Mucosa of rectum (tissue), 2 donors: ENCODE results near the gene ZNF296.

Experiments used
- H3K27ac ChIP-seq, 2 donors: one replicate each; pipeline ENCODE4 v1.7.0; 2013; ENCODE audit warnings: inconsistent platforms in 2 of 2, low read depth in 2 of 2, low read length in 2 of 2
- H3K27me3 ChIP-seq, 2 donors: one replicate each; pipeline ENCODE4 v1.7.0; 2013; ENCODE audit warnings: low read length in 2 of 2; ENCODE audit not compliant: control insufficient read depth in 2 of 2, insufficient read depth in 2 of 2
- H3K36me3 ChIP-seq, 2 donors: one replicate each; pipeline ENCODE4 v1.7.0; 2013; ENCODE audit warnings: low read length in 2 of 2; ENCODE audit not compliant: control insufficient read depth in 2 of 2, insufficient read depth in 2 of 2
- H3K4me1 ChIP-seq, 2 donors: one replicate each; pipeline ENCODE4 v1.7.0; 2013; ENCODE audit warnings: low read length in 2 of 2, mild to moderate bottlenecking in 1 of 2; ENCODE audit not compliant: control insufficient read depth in 2 of 2, insufficient read depth in 2 of 2
- H3K4me3 ChIP-seq, 2 donors: one replicate each; pipeline ENCODE4 v1.7.0; 2013; ENCODE audit warnings: low read length in 2 of 2
- H3K9ac ChIP-seq, 2 donors: one replicate each; pipeline ENCODE4 v1.7.0; 2013; ENCODE audit warnings: low read length in 2 of 2, low read depth in 1 of 2, mild to moderate bottlenecking in 1 of 2
- H3K9me3 ChIP-seq, 2 donors: one replicate each; pipeline ENCODE4 v1.7.0; 2013; ENCODE audit warnings: low read length in 2 of 2; ENCODE audit not compliant: control insufficient read depth in 2 of 2
- donor health status: healthy.
- donor health status: Normal muscosa, but diverticular disease.

Gene ZNF296

DNA sequence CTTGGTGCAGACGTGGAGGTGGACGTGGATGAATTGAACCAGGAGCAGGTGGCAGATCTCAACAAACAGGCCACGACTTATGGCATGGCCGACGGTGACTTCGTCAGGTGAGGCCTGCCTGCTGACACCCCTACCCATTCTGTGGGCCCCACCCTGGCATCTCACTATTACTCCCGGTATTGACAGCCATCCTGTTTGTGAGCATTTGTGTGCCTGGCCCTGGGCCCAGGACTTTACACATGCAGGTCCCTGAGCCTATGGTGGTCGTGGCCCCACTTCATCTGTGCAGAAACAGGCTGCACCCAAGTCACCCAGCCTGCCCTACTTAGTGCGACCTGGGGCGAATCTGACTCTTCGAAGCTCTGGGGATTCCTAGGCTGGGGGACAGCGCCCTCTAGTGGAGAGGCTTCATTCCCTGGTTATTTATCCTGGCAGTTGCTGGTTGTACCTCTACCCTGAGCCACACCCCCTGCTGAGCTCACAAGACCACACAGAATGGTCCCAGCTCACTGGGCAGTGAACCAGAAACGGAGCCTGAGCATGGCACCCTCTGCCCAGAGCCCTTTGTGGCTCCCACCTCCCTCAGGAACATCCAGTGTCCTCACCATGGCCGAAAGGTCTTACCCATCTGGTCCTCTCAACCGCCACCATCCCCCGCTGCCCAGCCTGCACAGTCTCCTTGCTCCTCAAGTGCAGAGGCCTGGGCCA, 16.9 kb downstream of the ZNF296 start:
- Histone ChIP-seq H3K4me1 (no peaks in the 10 kb centered on the region), H3K27me3 (no peaks in the 10 kb centered on the region), H3K27ac (no peak overlapping the region), H3K9me3 (no peaks in the 10 kb centered on the region), H3K9ac (no peak overlapping the region), H3K4me3 (no peak overlapping the region), H3K36me3 (peaks cover 69 to 84% of the 10 kb centered on the region in 2 donors)

DNA sequence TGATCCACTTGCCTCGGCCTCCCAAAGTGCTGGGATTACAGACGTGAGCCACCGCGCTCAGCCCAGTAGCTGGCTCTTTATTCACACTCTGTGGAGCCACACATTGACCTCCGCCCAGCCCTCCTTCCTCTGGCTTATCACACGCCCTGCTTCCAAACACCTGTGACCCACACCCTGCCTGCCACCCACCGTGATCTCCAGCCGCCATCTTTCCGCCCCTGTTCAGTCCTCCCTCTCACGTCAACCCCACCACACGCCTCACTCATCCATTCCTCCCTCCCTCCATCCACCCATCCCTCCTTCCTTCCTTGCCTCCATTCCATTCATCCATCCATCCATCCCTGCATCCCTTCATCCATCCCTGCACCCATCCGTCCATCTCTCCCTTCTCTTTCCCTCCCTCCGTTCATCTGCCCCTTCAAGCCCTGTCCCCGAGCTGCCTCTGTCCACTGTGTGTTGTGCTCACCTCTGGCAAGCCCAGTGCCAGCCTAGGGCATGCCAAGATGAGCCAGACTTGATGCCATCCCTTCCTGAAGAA, 17.6 kb downstream of the ZNF296 start:
- H3K36me3 ChIP-seq = peaks cover 70 to 87% of the 10 kb centered on the region in 2 donors
- H3K4me3 ChIP-seq = no peak overlapping the region
- no peaks in the 10 kb centered on the region for H3K27me3 ChIP-seq
- H3K9me3 ChIP-seq = no peaks in the 10 kb centered on the region
- H3K27ac ChIP-seq = no peak overlapping the region
- H3K4me1 ChIP-seq = no peaks in the 10 kb centered on the region
- H3K9ac ChIP-seq = no peak overlapping the region

DNA sequence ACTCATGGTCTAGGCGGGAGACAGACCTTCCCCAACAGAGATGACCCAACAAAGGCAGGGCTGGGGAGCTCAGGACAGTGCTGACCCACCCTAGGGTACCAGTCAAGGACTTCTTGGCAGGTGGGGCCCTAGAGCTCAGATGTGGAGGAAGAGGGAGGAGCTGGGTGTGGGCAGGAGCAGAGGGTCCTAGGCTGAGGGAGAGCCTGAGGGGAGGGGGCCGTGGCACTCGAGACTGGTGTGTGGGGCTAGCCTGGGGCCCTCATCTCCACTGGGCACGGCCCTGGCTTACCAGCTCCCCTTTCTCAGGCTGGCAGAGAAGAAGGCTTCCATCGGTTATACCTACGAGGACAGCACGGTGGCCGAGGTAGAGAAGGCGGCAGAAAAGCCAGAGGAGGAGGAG, 18.8 kb downstream of the ZNF296 start:
- H3K4me1 ChIP-seq = peaks cover 4 to 5% of the 10 kb centered on the region in 2 donors
- peaks cover 70 to 86% of the 10 kb centered on the region in 2 donors for H3K36me3 ChIP-seq
- no peak overlapping the region for H3K9ac ChIP-seq
- no peaks in the 10 kb centered on the region for H3K27me3 ChIP-seq
- no peak overlapping the region for H3K27ac ChIP-seq
- no peak overlapping the region for H3K4me3 ChIP-seq
- no peaks in the 10 kb centered on the region for H3K9me3 ChIP-seq

DNA sequence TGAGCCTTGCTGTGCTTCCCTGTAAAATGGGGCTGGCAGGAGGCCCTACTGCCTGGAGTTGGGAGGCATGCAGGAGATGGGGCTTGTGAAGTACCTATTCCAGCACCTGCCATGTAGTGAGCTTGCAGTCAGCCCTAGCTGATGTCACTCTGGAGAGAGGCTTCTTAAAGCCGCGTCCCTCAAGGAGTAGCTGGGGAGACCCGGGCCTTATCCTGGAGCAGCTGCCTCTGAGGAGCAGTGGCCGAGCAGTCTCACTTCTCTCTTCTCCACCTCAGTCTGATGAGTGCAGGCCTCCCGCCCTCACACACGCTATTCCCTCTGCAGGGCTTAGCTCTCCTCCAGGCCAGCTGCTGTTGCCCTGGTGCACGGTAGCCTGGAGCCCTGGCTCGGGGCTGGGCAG, 19.4 kb downstream of the ZNF296 start:
- H3K9ac ChIP-seq = no peak overlapping the region
- H3K36me3 ChIP-seq = peaks cover 66 to 89% of the 10 kb centered on the region in 2 donors
- H3K27ac ChIP-seq = no peak overlapping the region
- peaks cover 8 to 10% of the 10 kb centered on the region in 2 donors for H3K4me1 ChIP-seq
- no peaks in the 10 kb centered on the region for H3K27me3 ChIP-seq
- H3K9me3 ChIP-seq = no peaks in the 10 kb centered on the region
- H3K4me3 ChIP-seq = no peak overlapping the region

DNA sequence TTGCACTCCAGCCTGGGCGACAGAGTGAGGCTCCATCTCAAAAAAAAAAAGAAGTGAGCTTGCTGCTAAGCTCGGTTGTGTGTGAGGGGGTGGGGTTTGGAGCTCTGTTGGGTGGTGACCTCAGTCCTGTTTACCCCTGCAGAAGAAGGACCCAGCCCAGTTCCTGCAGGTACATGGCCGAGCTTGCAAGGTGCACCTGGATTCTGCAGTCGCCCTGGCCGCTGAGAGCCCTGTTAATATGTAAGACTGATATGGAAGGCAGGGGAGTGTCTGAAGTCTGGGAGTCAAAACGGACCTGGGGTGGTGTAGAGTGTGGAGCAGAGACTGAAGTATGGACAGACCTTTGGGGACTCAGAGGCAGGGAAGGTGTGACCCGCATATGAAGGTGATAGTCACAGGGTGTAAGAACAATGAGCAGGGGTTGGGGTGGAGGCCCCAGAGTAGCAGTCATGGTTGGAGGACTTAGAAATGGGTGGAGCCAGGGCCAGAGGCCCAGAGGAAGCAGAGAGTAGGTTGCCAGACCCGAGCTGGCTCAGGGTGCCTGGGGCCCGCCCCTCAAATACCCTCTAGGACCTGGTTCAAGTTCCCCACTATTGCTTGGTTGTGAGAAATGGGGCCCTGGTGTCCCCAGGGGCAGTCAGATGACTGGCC, 24.2 kb downstream of the ZNF296 start:
- H3K36me3 ChIP-seq = peaks cover 31 to 51% of the 10 kb centered on the region in 2 donors
- H3K9ac ChIP-seq = peak overlapping the region; percentile 56 to 62
- H3K27me3 ChIP-seq = no peaks in the 10 kb centered on the region
- H3K4me3 ChIP-seq = peak overlapping the region in 1 of 2 donors; percentile 31
- H3K9me3 ChIP-seq = no peaks in the 10 kb centered on the region
- peaks cover 10 to 19% of the 10 kb centered on the region in 2 donors for H3K4me1 ChIP-seq
- H3K27ac ChIP-seq = peak overlapping the region; percentile 67 to 84

DNA sequence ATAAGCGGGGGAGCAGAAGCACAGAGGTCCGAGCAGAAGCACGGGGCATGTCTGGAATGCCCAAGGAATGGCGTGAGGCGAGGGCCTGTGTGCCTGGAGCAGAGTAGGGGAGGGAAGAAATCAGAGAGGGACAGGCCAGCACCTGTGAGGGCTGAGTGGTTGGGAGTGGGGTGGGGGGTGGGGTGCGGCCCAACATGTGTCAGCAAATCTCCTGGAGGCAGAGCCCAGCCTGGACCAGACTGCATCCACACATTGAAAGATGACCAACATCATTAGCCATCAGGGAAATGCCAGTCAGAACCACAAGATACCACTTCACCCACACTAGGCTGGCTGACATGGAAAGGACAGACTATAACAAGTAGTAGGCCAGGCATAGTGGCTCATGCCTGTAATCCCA, 26.2 kb downstream of the ZNF296 start:
- H3K9ac ChIP-seq = no peak overlapping the region
- H3K27ac ChIP-seq = no peak overlapping the region
- H3K4me3 ChIP-seq = no peak overlapping the region

DNA sequence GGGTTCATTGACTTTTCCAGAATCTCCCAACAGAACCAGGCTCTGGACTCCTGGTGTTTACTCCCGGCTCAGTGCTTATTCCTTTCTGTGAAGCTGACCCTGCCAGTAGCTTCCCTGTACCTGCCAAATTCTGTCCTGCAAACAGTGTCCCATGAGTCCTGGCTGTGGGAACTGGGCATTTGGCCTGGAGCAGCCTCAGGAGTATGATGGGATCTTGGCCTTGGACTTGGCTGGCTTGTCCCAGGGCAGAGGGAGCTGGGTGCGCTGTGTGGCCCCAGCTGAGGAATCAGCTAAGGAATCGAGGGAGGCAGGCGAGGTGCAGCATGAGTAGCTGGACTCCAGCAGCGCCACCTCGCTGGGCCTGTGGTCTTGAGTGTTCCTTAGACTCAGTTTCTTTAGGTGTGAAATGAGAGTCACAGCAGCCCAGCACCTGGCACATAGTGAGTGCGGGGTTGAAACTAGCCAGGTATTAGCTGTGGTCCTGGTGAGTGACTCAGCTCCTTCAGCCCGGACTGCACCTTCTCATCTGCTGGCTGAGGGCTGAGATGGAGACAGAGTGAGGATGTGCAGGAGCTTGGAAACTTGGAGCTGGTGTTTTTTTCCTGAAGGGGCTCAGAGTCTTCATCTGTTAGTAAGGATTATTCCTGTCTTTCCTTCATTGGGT, 27.1 kb downstream of the ZNF296 start:
- Histone ChIP-seq H3K9ac (no peak overlapping the region), H3K4me1 (peaks cover 19 to 29% of the 10 kb centered on the region in 2 donors), H3K9me3 (no peaks in the 10 kb centered on the region), H3K4me3 (no peak overlapping the region), H3K27ac (no peak overlapping the region), H3K36me3 (peaks cover 14 to 46% of the 10 kb centered on the region in 2 donors), H3K27me3 (no peaks in the 10 kb centered on the region)

More for the DNA sequence above, 26.2 kb downstream of the ZNF296 start:
- Histone ChIP-seq H3K9me3 (no peaks in the 10 kb centered on the region), H3K36me3 (peaks cover 16 to 46% of the 10 kb centered on the region in 2 donors), H3K27me3 (no peaks in the 10 kb centered on the region), H3K4me1 (peaks cover 19 to 29% of the 10 kb centered on the region in 2 donors)

DNA sequence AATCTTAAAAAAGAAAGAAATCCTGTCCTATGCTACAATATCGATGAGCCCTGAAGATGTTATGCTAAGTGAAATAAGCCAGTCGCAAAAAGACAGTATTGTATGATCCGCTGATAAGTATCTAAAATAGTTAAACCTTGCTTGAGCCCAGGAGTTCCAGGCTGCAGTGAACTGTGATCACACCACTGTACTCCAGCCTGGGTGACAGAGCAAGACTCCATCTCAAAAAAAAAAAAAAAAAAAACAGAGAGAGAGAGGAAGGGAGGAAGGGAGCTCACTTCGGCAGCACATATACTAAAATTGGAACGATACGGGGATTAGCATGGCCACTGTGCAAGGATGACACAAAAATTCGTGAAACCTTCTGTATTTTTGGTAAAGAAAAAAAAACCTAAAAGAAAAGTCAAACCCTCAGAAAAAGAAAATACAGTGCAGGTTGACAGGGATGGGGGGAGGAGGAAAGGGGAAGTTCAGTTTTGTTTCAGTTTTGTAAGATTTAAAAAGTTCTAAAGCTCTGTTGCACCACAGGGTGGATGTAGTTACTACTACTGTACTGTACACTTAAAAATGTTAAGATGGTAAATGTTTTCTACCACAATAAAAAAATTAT, 29.0 kb downstream of the ZNF296 start:
- H3K36me3 ChIP-seq = peaks cover 8 to 47% of the 10 kb centered on the region in 2 donors
- peaks cover 13 to 24% of the 10 kb centered on the region in 2 donors for H3K4me1 ChIP-seq
- H3K27me3 ChIP-seq = no peaks in the 10 kb centered on the region
- no peaks in the 10 kb centered on the region for H3K9me3 ChIP-seq
- H3K9ac ChIP-seq = no peak overlapping the region
- no peak overlapping the region for H3K4me3 ChIP-seq
- H3K27ac ChIP-seq = peak overlapping the region in 1 of 2 donors; percentile 16

DNA sequence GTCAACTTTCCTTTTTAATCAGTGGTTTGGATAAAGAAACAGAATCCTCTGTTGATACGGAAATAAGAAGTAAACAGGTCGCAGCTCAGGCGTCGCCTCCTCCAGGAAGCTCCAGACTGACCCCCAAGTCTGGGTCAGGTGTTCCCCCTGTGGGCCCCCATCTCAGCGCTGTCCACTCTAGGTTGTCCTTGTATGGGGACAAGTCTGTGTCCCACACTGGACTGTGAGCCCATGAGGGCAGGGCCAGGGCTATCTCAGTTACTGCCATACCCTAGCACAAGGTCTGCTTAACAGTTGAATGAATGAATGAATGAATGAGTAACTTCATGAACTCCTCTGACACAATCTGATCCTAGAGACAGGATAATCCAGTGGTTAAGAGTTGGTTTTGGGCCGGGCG, 29.9 kb downstream of the ZNF296 start:
- peaks cover 15 to 16% of the 10 kb centered on the region in 2 donors for H3K4me1 ChIP-seq
- H3K4me3 ChIP-seq = no peak overlapping the region
- H3K27me3 ChIP-seq = no peaks in the 10 kb centered on the region
- H3K27ac ChIP-seq = peak overlapping the region; percentile 24 to 56
- no peaks in the 10 kb centered on the region for H3K9me3 ChIP-seq
- H3K9ac ChIP-seq = peak overlapping the region in 1 of 2 donors; percentile 1
- peaks cover 17 to 51% of the 10 kb centered on the region in 2 donors for H3K36me3 ChIP-seq
